Measurements from ENCODE around the gene LSM3.

DNA sequence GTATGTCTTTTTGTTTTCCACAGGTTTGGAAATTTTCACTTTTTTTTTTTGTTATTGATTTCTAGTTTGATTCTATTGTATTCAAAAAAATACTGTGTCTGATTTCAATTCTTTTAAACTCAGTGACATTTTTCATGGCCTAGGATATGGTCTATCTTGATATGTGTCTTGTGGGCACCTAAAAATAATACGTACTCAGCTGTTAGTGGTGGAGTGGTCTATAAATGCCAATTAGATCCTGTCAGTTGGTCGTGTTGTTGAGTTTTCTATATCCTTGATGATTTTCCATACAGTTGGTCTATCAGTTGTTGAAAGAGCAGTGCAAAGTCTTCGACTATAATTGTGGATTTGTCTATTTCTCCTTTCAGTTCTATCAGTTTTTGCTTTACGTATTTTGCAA is 61.7 kb downstream of the LSM3 start:
- TF ChIP-seq, protein P1, sequence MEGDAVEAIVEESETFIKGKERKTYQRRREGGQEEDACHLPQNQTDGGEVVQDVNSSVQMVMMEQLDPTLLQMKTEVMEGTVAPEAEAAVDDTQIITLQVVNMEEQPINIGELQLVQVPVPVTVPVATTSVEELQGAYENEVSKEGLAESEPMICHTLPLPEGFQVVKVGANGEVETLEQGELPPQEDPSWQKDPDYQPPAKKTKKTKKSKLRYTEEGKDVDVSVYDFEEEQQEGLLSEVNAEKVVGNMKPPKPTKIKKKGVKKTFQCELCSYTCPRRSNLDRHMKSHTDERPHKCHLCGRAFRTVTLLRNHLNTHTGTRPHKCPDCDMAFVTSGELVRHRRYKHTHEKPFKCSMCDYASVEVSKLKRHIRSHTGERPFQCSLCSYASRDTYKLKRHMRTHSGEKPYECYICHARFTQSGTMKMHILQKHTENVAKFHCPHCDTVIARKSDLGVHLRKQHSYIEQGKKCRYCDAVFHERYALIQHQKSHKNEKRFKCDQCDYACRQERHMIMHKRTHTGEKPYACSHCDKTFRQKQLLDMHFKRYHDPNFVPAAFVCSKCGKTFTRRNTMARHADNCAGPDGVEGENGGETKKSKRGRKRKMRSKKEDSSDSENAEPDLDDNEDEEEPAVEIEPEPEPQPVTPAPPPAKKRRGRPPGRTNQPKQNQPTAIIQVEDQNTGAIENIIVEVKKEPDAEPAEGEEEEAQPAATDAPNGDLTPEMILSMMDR (IDR thresholded peaks at IDR 0.05): no peak
- TF ChIP-seq POLR2A (IDR thresholded peaks at IDR 0.05): no peak

Data from adrenal gland (tissue), 5 donors.